Astrocyte (in vitro differentiated cells and primary cell): ENCODE measurements around the gene AP1B1.

Source experiments
- EZH2 ChIP-seq: IDR thresholded peaks from 2 replicates; pipeline ENCODE4 v1.6.1; 2012; ENCODE audit warnings: mild to moderate bottlenecking, low read length, inconsistent platforms; ENCODE audit not compliant: insufficient read depth
- TF ChIP-seq, protein P1 (sequence below): IDR thresholded peaks from 2 replicates; pipeline ENCODE4 v1.5.1; 2011; ENCODE audit warnings: low read depth, mild to moderate bottlenecking, inconsistent platforms, low read length, moderate library complexity; ENCODE audit not compliant: insufficient read depth

GRCh38 chr22:29334148-29334547 lies 54.2 kb downstream of the AP1B1 start:
- TF ChIP-seq, protein P1, sequence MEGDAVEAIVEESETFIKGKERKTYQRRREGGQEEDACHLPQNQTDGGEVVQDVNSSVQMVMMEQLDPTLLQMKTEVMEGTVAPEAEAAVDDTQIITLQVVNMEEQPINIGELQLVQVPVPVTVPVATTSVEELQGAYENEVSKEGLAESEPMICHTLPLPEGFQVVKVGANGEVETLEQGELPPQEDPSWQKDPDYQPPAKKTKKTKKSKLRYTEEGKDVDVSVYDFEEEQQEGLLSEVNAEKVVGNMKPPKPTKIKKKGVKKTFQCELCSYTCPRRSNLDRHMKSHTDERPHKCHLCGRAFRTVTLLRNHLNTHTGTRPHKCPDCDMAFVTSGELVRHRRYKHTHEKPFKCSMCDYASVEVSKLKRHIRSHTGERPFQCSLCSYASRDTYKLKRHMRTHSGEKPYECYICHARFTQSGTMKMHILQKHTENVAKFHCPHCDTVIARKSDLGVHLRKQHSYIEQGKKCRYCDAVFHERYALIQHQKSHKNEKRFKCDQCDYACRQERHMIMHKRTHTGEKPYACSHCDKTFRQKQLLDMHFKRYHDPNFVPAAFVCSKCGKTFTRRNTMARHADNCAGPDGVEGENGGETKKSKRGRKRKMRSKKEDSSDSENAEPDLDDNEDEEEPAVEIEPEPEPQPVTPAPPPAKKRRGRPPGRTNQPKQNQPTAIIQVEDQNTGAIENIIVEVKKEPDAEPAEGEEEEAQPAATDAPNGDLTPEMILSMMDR, result no peak
- TF ChIP-seq EZH2, result no peak
